ENCODE results near the gene THAP7.
A peak's percentile ranks its signal among the peaks of the same experiment; 100 is the strongest.

THAP7 gene

GRCh38 chr22:21031545-21032036 lies 29.7 kb upstream of the THAP7 start:
- no peak for DNase-seq (ENCODE audit: low spot score)

- DNase-seq (ENCODE audit: low spot score) = no peak
Measured at GRCh38 chr22:21030621-21031544, 29.0 kb upstream of the THAP7 start.

- DNase-seq (ENCODE audit: low spot score) = no peak
Measured at GRCh38 chr22:21030032-21030431, 28.1 kb upstream of the THAP7 start.

- no peak for DNase-seq (ENCODE audit: low spot score)
Measured at GRCh38 chr22:21029486-21030025, 27.6 kb upstream of the THAP7 start.

- no peak for DNase-seq (ENCODE audit: low spot score)
Measured at GRCh38 chr22:21028277-21029251, 26.6 kb upstream of the THAP7 start.

- DNase-seq (ENCODE audit: low spot score) = no peak
Measured at GRCh38 chr22:21026783-21027692, 25.1 kb upstream of the THAP7 start.

GRCh38 chr22:21025763-21026755 lies 24.1 kb upstream of the THAP7 start:
- DNase-seq (ENCODE audit: low spot score) = no peak

- DNase-seq (ENCODE audit: low spot score) = no peak
Measured at GRCh38 chr22:21025266-21025665, 23.3 kb upstream of the THAP7 start.

GRCh38 chr22:21022955-21023614 lies 21.2 kb upstream of the THAP7 start:
- DNase-seq (ENCODE audit: low spot score) = no peak

GRCh38 chr22:21022507-21022906 lies 20.6 kb upstream of the THAP7 start:
- DNase-seq (ENCODE audit: low spot score) = no peak

- no peak for DNase-seq (ENCODE audit: low spot score)
Measured at GRCh38 chr22:21020802-21021429, 19.0 kb upstream of the THAP7 start.

- no peak for DNase-seq (ENCODE audit: low spot score)
Measured at GRCh38 chr22:21018314-21018713, 16.4 kb upstream of the THAP7 start.

- no peak for DNase-seq (ENCODE audit: low spot score)
Measured at GRCh38 chr22:21016644-21017420, 14.9 kb upstream of the THAP7 start.

- no peak for DNase-seq (ENCODE audit: low spot score)
Measured at GRCh38 chr22:21015466-21016006, 13.6 kb upstream of the THAP7 start.

- DNase-seq (ENCODE audit: low spot score) = peak; percentile 81
Measured at GRCh38 chr22:21014726-21015465, 13.0 kb upstream of the THAP7 start, which contains the start of gene P2RX6. Gene P2RX6, plus strand, starts transcription at chr22:21015165. Its CDS starts 10 bp downstream, at chr22:21015175.

- peak; percentile 92 for DNase-seq (ENCODE audit: low spot score)
Measured at GRCh38 chr22:21014202-21014725, 12.3 kb upstream of the THAP7 start.

Data from left forelimb (tissue), 1 donor.